SK-N-MC (cell line): ENCODE measurements around the gene SHANK3.

Experiments
- DNase-seq: peaks from one replicate; pipeline ENCODE4 v3.0.0-alpha.2; 2011; ENCODE audit warnings: low read depth, low spot score
- H3K27ac ChIP-seq: fragments of 200-600 bp; sonication (generic); 2 replicates; pipeline ENCODE4 v1.5.1; 2016; ENCODE audit warnings: mixed run types
- H3K36me3 ChIP-seq: fragments of 200-600 bp; sonication (generic); 2 replicates; pipeline ENCODE4 v1.6.1; 2017; ENCODE audit warnings: antibody characterized with exemption, low read length, mixed read lengths; ENCODE audit not compliant: insufficient read depth
- H3K4me3 ChIP-seq: fragments of 200-600 bp; sonication (generic); 2 replicates; pipeline ENCODE4 v1.5.1; 2016
- H3K9ac ChIP-seq: fragments of 200-600 bp; sonication (generic); 2 replicates; pipeline ENCODE4 v1.8.0; 2017; ENCODE audit warnings: mixed run types, mixed read lengths; ENCODE audit not compliant: insufficient read length
- H3K9me3 ChIP-seq: fragments of 200-600 bp; sonication (generic); 2 replicates; pipeline ENCODE4 v1.6.1; 2017; ENCODE audit warnings: low read depth, mild to moderate bottlenecking, antibody characterized with exemption, low read length, moderate library complexity, mixed read lengths
- EZH2 ChIP-seq: fragments of 200-600 bp; sonication (generic); IDR thresholded peaks from one replicate; pipeline ENCODE4 v1.6.1; 2017; ENCODE audit warnings: antibody characterized with exemption
- FOXP2 ChIP-seq: optimal IDR thresholded peaks from 2 replicates; pipeline ENCODE3; 2011; ENCODE audit warnings: mild to moderate bottlenecking, moderate library complexity; ENCODE audit not compliant: insufficient read depth; ENCODE audit errors: extremely low read length, control extremely low read depth
- POLR2AphosphoS5 ChIP-seq: IDR thresholded peaks from 2 replicates; pipeline ENCODE4 v1.6.1; 2012; ENCODE audit warnings: mild to moderate bottlenecking, low read depth, low read length, borderline replicate concordance

The SHANK3 gene

GRCh38 chr22:50699756-50700386 lies 27.2 kb downstream of the SHANK3 start:
- Histone ChIP-seq H3K9ac (no peak overlapping the region), H3K36me3 (no peaks in the 10 kb centered on the region), H3K4me3 (no peak overlapping the region), H3K9me3 (no peaks in the 10 kb centered on the region), H3K27ac (no peak overlapping the region)
- no peak for DNase-seq
- TF ChIP-seq EZH2 (no peak), FOXP2 (no peak)

- TF ChIP-seq FOXP2 (no peak), EZH2 (no peak), POLR2AphosphoS5 (no peak)
- Histone ChIP-seq H3K9ac (no peak overlapping the region), H3K9me3 (no peaks in the 10 kb centered on the region), H3K36me3 (no peaks in the 10 kb centered on the region), H3K4me3 (no peak overlapping the region), H3K27ac (no peak overlapping the region)
- no peak for DNase-seq
Measured at GRCh38 chr22:50700387-50701075, 27.9 kb downstream of the SHANK3 start.

GRCh38 chr22:50701076-50701419 lies 28.4 kb downstream of the SHANK3 start:
- H3K4me3 ChIP-seq = no peak overlapping the region
- no peaks in the 10 kb centered on the region for H3K9me3 ChIP-seq
- DNase-seq = no peak
- H3K9ac ChIP-seq = no peak overlapping the region
- no peak overlapping the region for H3K27ac ChIP-seq
- H3K36me3 ChIP-seq = no peaks in the 10 kb centered on the region
- TF ChIP-seq FOXP2 (no peak), EZH2 (no peak), POLR2AphosphoS5 (no peak)

GRCh38 chr22:50701428-50702154 lies 29.0 kb downstream of the SHANK3 start:
- Histone ChIP-seq H3K27ac (no peak overlapping the region), H3K9ac (no peak overlapping the region), H3K4me3 (no peak overlapping the region), H3K36me3 (no peaks in the 10 kb centered on the region), H3K9me3 (no peaks in the 10 kb centered on the region)
- DNase-seq = no peak
- TF ChIP-seq EZH2 (no peak), FOXP2 (no peak), POLR2AphosphoS5 (no peak)

- Histone ChIP-seq H3K9ac (no peak overlapping the region), H3K4me3 (no peak overlapping the region), H3K36me3 (no peaks in the 10 kb centered on the region), H3K27ac (no peak overlapping the region), H3K9me3 (no peaks in the 10 kb centered on the region)
- DNase-seq = no peak
- TF ChIP-seq EZH2 (no peak), FOXP2 (no peak), POLR2AphosphoS5 (no peak)
Measured at GRCh38 chr22:50702261-50702671, 29.6 kb downstream of the SHANK3 start.

GRCh38 chr22:50702821-50703725 lies 30.4 kb downstream of the SHANK3 start:
- Histone ChIP-seq H3K27ac (no peak overlapping the region), H3K36me3 (no peaks in the 10 kb centered on the region), H3K4me3 (no peak overlapping the region), H3K9ac (no peak overlapping the region), H3K9me3 (no peaks in the 10 kb centered on the region)
- no peak for DNase-seq
- TF ChIP-seq FOXP2 (no peak), EZH2 (no peak), POLR2AphosphoS5 (no peak)

GRCh38 chr22:50703726-50704509 lies 31.3 kb downstream of the SHANK3 start:
- no peak overlapping the region for H3K9ac ChIP-seq
- TF ChIP-seq EZH2 (no peak), POLR2AphosphoS5 (no peak), FOXP2 (no peak)
- no peak overlapping the region for H3K4me3 ChIP-seq
- no peaks in the 10 kb centered on the region for H3K9me3 ChIP-seq
- H3K27ac ChIP-seq = no peak overlapping the region
- no peak for DNase-seq
- H3K36me3 ChIP-seq = no peaks in the 10 kb centered on the region
